Kidney glomerular epithelial cell (primary cell): ENCODE measurements around the gene SLC51A.
"Not testable (repeated sequence)": the region's sequence is repeated elsewhere in the genome, so short reads cannot be mapped to it uniquely, and the experiment has no call there.

Experiments used
- DNase-seq: peaks from one replicate; lab custom pipeline; 2025; lab: John Stamatoyannopoulos, UW

The SLC51A gene

GRCh38 chr3:196216089-196216564, at the start of gene SLC51A:
Gene SLC51A (plus strand): TSS chr3:196216534. CDS start chr3:196216713, 179 bp downstream.
- DNase-seq: no peak

- DNase-seq: no peak
These were observed 49.6 kb upstream of the SLC51A start for GRCh38 chr3:196166741-196167140.

GRCh38 chr3:196168808-196169391, 47.4 kb upstream of the SLC51A start:
- no peak for DNase-seq

- DNase-seq: no peak
These were observed 46.5 kb upstream of the SLC51A start for GRCh38 chr3:196169836-196170240.

- DNase-seq: not testable (repeated sequence)
These were observed 46.0 kb upstream of the SLC51A start for GRCh38 chr3:196170296-196170695.

GRCh38 chr3:196174652-196175051, 41.7 kb upstream of the SLC51A start:
- DNase-seq: no peak

GRCh38 chr3:196175116-196175625, 41.2 kb upstream of the SLC51A start:
- DNase-seq: no peak

- DNase-seq: no peak
These were observed 40.6 kb upstream of the SLC51A start for GRCh38 chr3:196175722-196176121.

GRCh38 chr3:196177567-196177966, 38.8 kb upstream of the SLC51A start:
- DNase-seq: no peak

- DNase-seq: no peak
These were observed 38.4 kb upstream of the SLC51A start for GRCh38 chr3:196177967-196178366.

- DNase-seq: no peak
These were observed 37.3 kb upstream of the SLC51A start for GRCh38 chr3:196178993-196179379.

GRCh38 chr3:196179380-196180308, 36.7 kb upstream of the SLC51A start:
- DNase-seq: peak; percentile 14

- DNase-seq: no peak
These were observed 36.0 kb upstream of the SLC51A start for GRCh38 chr3:196180346-196180745.

GRCh38 chr3:196181127-196181546, 35.2 kb upstream of the SLC51A start:
- no peak for DNase-seq

- not testable (repeated sequence) for DNase-seq
These were observed 32.2 kb upstream of the SLC51A start for GRCh38 chr3:196184169-196184432.

- DNase-seq: no peak
These were observed 31.5 kb upstream of the SLC51A start for GRCh38 chr3:196184881-196185280.

- no peak for DNase-seq
These were observed 29.4 kb upstream of the SLC51A start for GRCh38 chr3:196186651-196187573.

- no peak for DNase-seq
These were observed 26.6 kb upstream of the SLC51A start for GRCh38 chr3:196189566-196190347.

GRCh38 chr3:196192036-196192523, 24.3 kb upstream of the SLC51A start:
- no peak for DNase-seq

GRCh38 chr3:196192524-196193051, 23.7 kb upstream of the SLC51A start:
- DNase-seq: peak; percentile 49
